Skin epidermis (tissue), 12 donors: ENCODE results near the gene SYNE3.
A peak's percentile ranks its signal among the peaks of the same experiment; 100 is the strongest.

Experiments used
- H3K27ac ChIP-seq, 21 experiments: fragments of 200-600 bp; sonication (generic) in 11 of 21; one replicate each; pipeline ENCODE4 v1.5.0; 2020; ENCODE audit warnings: mild to moderate bottlenecking in 3 of 21, inconsistent platforms in 2 of 21, moderate library complexity in 2 of 21
- H3K4me3 ChIP-seq, 7 experiments: fragments of 200-600 bp; sonication (generic) in 2 of 7; one replicate each; pipeline ENCODE4 v1.5.0; 2020; ENCODE audit warnings: inconsistent platforms in 2 of 7, mild to moderate bottlenecking in 2 of 7, moderate library complexity in 1 of 7

SYNE3 gene

GRCh38 chr14:95541346-95541745 is 24.9 kb upstream of the SYNE3 start:
- H3K27ac ChIP-seq, result no peak overlapping the region
- no peak overlapping the region for H3K4me3 ChIP-seq

DNA sequence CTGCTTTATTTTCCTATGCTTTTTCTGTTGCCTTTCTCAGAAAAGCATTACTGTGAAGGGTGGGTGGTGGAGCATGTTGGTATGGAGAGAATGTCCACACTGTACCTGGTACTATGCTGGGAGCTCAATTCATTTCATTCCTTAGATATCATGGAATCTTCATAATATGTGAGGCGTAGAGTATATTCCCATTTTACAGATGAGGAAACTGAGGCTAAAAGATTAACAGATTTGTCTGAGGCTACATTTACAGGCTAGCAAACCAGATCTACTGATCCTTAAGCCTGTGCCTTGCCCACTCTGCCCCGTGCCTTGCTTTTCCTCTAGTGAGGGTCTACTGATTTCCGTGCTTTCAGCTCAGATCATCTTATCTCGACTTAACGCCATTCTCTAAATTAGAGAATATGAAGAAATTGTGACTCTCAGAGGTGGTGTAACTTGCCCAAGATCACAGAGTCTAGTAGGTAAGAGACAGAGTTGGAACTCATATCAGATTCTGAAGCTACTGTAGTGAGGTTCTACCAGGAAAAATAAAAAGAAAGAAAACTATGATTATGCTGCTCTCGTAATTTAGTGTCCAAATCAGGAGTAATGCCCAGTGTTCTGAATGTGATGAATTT is 23.9 kb upstream of the SYNE3 start:
- no peak overlapping the region for H3K27ac ChIP-seq

GRCh38 chr14:95538801-95539509 is 22.5 kb upstream of the SYNE3 start:
- no peak overlapping the region for H3K27ac ChIP-seq
- no peak overlapping the region for H3K4me3 ChIP-seq

More for the DNA sequence above, 23.9 kb upstream of the SYNE3 start:
- H3K4me3 ChIP-seq, result no peak overlapping the region

DNA sequence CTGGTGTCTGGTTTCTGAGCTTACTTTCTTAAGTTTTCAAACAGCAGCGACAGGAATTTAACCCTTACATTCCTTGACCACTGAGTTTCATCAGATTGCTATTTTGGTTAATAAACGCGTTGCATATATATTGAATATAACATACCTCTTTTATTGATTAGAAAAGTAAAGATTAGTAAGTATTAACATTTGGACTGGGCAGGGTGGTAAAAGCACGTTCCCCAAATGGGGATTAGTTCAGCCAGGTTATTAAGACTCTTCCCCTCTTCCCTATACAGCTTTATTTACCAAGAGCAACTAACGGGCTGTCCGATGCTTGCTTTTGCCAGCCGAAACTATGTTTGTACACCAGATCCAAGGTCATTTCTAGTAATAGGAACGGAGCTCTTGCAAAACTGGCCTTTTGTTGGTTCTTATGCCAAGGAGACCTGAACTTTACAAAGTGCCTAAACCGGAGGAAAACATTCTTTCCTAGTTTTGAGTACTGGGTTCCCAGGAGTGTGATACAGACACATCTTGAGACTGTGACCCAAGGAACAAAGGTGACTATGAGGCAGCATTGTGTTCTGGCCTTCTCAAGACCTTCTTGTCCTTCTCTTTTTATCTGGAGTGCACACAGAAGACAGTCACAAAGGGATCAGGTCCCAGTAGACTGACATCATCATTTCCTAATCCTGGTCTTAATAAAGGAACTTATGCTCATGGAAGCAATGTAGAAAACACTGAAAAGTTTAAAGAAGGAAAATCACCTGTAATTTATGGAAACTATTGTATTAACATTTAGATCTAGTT is 21.0 kb upstream of the SYNE3 start:
- Histone ChIP-seq H3K27ac (no peak overlapping the region), H3K4me3 (no peak overlapping the region)

DNA sequence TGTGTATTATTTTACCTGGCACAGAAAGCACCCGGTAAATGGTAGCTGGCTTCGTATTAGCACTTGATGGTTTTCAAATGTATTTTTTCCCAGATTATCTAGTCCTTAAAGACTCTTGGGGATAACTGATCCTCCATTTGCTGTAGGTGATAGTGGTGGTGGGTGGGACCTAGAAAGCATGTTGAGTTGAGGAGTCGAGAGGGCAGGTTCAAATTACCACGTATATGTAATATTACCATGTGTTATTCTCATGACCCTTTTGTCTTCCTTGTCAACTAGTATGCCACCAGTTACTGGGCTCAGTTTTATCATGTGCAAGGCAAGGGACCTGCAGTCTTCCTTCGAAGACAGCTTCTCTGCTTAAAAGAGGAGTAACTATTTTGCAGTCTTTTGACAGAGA is 20.2 kb upstream of the SYNE3 start:
- H3K4me3 ChIP-seq, result peak overlapping the region in 1 of 7 experiments; percentile 65
- H3K27ac ChIP-seq, result no peak overlapping the region

- Histone ChIP-seq H3K27ac (peak overlapping the region in 6 of 21 experiments; percentile 75 to 91 (median 82)), H3K4me3 (peak overlapping the region; percentile 59 to 96 (median 85))
These were observed 19.7 kb upstream of the SYNE3 start for GRCh38 chr14:95536036-95536593.

DNA sequence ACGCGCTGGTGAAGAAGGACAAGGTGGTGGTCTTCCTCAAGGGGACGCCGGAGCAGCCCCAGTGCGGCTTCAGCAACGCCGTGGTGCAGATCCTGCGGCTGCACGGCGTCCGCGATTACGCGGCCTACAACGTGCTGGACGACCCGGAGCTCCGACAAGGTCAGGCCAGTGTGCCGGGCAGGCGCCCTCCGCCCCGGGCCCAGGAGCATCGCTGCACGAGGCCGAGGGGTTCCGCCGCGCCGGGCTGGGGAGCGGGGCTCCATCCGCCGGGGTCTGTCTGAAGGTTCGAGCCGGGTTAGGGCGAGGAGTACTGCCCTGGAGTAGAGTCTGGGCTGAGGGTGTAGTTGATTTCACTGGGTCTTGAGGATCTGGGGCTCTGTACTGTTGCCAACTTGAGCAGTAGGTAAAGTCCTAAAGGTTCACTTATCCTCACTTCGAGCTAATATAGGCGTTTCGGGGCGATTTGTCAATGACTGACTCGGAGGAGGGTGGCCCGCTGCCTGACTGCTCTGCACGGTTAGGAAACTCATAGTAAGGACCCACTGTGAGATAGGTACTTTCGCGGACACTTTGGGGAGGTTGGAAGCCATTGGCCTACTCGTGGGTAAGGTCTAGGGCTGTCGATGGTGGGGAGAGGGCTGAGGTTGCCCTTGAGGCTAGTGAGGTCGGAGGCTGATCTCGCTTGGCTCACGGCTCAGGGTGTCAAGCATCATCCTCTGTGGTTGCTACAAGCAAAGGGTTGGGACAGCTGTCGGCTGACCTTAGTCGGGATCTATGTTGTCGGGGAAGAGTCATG is 19.0 kb upstream of the SYNE3 start:
- peak overlapping the region in 17 of 21 experiments; percentile 7 to 95 (median 78) for H3K27ac ChIP-seq
- H3K4me3 ChIP-seq, result peak overlapping the region; percentile 59 to 96 (median 85)

DNA sequence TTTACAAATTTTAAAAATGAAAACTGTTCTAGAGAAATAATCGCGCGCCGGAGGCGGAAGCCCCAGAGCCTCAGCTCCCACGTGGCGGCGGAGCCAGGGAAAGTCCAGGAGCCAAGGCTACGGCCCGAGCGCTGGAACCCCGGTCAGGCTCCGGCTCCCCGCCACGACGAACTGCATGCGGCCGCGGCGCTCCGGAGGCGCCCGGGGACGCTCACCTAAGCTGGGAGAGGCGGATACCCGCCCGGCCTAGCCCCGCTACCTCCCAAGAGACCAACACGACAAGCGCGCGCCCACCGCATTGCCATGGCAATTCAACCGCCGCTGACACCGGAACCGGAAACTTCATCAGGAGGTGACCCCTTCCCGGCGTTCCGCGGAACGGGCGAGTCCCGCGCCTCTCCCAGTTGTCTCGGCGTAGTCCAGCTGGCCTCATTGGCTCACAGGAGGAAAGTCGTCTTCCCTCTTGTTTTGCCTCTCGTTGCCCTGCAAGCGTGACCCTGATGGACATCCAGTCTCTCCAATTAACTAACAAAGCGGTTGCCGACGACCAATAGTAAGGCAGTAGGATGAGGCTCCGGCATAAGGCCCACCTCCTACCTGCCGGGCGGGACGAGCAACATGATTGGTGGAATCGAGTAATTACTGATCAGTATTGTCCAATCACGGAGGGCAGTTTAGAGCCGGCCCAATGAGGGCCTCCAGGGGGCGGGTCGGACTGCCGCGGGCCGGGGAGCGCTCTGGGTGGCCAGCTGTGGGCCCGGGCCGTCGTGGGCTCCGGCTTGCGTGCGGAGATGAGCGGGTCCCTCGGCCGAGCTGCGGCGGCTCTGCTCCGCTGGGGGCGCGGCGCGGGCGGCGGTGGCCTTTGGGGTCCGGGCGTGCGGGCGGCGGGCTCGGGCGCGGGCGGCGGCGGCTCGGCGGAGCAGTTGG is 18.1 kb upstream of the SYNE3 start, which contains the start of gene GLRX5:
GLRX5 (plus strand) TSS at position 752 of the 927 bp plus-strand sequence; CDS start at position 792, 40 bp downstream.
- Histone ChIP-seq H3K27ac (peak within 1 kb of the TSS; percentile 66 to 95 (median 89)), H3K4me3 (peak within 1 kb of the TSS; percentile 59 to 96 (median 87))

DNA sequence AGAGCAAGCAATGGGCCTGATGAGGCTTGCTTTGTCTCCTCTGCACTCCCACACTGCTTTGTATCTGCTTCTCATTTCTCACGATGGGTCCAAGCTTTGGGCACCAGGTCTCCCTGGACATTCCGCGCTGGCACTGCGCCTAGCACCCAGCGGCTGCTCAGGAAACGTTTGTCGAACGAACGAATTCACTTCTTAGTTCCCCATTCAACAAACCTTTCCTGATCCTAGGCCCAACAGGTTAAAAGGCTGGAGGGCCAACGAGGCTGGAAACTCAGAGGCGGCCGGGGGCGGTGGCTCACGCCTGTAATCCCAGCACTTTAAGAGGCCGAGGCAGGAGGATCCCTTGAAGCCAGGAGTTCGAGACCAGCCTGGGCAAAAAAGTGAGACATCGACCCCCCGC is 17.4 kb upstream of the SYNE3 start:
- Histone ChIP-seq H3K27ac (peak overlapping the region; percentile 65 to 95 (median 89)), H3K4me3 (peak overlapping the region; percentile 59 to 96 (median 87))

GRCh38 chr14:95533391-95533821 is 17.0 kb upstream of the SYNE3 start:
- peak overlapping the region; percentile 65 to 95 (median 89) for H3K27ac ChIP-seq
- peak overlapping the region; percentile 59 to 96 (median 87) for H3K4me3 ChIP-seq

DNA sequence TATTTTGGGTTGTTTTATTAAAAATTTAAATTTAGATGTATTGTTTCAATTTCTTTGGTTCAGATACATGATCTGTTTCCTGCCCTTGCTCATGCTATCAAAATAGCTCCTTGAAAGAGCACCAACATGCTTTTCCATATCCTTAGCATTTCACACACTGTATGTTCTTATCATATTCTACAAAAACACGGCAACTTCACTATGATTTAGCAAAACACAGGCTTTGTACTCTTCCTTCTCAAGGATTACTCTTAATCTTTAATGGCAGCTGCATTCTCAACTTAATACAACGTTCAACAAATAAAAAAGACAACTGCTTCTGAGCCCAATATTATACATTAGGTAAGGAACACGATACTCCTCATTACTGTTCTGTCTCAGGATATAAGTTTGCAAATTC is 15.5 kb upstream of the SYNE3 start:
- Histone ChIP-seq H3K27ac (peak overlapping the region in 3 of 21 experiments; percentile 14 to 45 (median 31)), H3K4me3 (no peak overlapping the region)

DNA sequence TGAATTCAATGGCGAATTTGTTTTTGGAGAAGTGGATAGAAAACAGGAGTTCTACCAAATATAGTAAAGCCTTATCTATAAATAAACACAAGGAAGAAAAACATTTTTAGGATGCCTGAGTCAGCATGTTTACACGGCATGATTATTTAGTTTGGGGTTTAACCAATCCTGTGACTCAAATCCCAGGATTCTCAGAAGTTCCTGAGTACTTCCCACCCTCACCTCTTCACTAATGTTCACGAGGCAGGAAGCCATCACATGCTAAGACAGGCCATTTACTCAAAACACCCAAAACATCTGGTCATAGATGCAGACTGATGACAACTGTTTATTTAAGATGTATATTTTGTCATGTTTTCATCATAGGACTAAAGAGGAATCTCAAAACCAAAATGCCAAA is 15.0 kb upstream of the SYNE3 start:
- no peak overlapping the region for H3K4me3 ChIP-seq
- peak overlapping the region in 2 of 21 experiments; percentile 31 to 45 for H3K27ac ChIP-seq

GRCh38 chr14:95530473-95531276 is 14.2 kb upstream of the SYNE3 start:
- H3K27ac ChIP-seq, result peak overlapping the region in 1 of 21 experiments; percentile 16
- H3K4me3 ChIP-seq, result no peak overlapping the region

DNA sequence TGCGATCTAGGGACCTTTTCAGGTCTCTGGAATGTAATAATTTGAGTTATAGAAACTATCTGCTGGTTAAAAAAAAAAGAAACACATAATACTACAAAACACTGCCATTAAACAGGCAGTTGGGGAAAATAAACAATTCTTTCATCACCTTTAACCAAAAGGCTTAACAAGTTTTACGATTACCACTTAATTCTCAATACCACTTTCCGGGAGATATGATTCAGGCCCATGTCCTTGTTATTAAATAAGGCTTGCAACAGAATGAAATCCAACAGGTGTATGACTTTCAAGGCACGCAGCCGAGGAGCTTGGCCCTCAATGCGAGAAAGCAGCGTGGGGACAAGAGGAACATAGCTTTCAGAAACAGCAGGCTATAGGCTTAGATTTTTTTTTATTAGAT is 12.8 kb upstream of the SYNE3 start:
- Histone ChIP-seq H3K4me3 (no peak overlapping the region), H3K27ac (no peak overlapping the region)

DNA sequence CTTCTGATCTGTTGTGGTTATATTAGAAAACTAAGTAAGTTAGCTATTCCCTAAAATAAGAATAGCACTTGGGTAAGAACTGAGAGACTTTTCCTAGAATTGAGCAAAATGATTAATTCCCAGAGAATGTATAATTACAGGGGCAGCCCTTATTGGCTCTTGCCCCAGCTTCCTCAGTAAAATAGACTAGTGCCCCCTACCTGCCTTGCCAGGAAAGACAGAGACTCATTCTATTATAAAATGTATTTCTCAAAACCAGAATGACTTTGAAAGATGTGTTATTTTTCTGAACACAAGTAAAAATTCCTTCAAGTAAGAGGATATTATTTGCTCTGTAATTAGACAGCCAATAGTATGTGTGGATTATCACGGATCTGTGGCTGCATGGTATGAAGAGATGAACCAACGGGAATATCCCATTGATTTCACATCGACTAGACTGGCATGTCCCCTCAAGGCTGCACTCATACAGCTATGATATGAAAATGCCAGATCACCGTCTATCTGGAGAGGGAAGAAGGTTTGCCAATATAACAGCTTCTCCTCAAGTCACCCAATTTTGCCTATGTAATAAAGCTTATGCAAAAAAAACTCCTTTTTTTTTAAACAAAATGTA is 11.0 kb upstream of the SYNE3 start:
- H3K4me3 ChIP-seq, result no peak overlapping the region
- H3K27ac ChIP-seq, result peak overlapping the region in 15 of 21 experiments; percentile 19 to 78 (median 64)

GRCh38 chr14:95526483-95527386 is 10.3 kb upstream of the SYNE3 start:
- Histone ChIP-seq H3K4me3 (no peak overlapping the region), H3K27ac (peak overlapping the region in 16 of 21 experiments; percentile 19 to 78 (median 62))
